ENCODE data around the gene RGP1.

GRCh38 chr9:35778496-35778895 lies 29.4 kb downstream of the RGP1 start:
- no peak for TF ChIP-seq CTCF (IDR thresholded peaks at IDR 0.05)
- no peak for TF ChIP-seq POLR2A (IDR thresholded peaks at IDR 0.05)
